Activated CD8-positive, alpha-beta memory T cell treated with anti-CD3 and anti-CD28 coated beads for 48 hours (primary cell): ENCODE data around the gene RAB7A.

Experiments used
- DNase-seq, 3 experiments: peaks; one replicate each; pipeline ENCODE4 v3.0.0-alpha.2; 2020; ENCODE audit warnings: low read depth in 2 of 3, low spot score in 2 of 3

Gene RAB7A

GRCh38 chr3:128787256-128788253 lies 61.6 kb downstream of the RAB7A start:
- no peak for DNase-seq

DNA sequence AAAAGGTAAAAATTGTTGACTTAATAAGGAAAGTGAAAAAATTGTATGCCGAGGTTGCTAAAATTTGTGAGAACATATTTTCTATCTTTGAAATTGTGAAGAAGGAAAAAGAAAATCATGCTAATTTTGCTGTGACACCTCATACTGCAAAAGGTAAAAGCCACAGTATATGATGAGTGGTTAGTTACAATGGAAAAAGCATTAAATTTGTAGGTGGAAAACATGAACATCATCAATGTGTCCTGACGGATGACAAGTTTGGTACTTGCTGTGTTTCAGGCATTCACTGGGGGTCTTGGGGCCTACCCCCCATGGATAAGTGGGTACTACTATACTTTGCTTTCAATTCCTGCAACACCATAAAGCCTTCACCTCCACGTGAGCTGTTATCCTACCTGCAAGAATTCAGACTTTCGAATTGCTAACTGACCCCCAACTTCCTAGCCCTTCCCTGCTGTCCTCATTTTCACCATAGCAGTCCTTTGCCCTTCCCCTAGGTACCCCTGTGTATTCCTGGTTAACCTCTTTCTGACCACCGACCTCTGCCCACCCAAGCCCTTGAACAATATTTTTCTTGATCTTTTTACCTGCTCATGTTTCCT lies 62.4 kb downstream of the RAB7A start:
- no peak for DNase-seq

- DNase-seq: no peak
These were observed 68.2 kb downstream of the RAB7A start for GRCh38 chr3:128794067-128794768.

- no peak for DNase-seq
These were observed 69.0 kb downstream of the RAB7A start for GRCh38 chr3:128794770-128795649.

DNA sequence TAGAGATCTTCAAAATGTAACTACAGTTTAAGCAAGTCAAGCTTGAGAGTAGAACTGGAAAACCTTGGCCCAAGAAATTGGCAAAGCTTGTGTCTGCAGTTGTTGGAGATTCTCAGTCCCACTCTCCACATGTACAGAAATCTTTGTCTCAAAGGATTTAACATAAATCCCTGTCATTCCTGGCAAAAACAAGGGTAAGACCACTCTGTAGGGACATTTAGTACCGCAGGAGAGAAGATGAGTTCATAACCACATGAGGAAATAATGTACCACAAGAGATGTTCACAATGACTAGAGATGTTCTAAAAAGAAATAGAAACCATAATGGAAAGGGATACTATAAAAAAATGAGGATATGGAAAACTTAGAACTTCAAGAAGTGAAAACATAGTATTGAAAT lies 73.7 kb downstream of the RAB7A start:
- no peak for DNase-seq

- DNase-seq: peak in 1 of 3 experiments; percentile 44
These were observed 74.5 kb downstream of the RAB7A start for GRCh38 chr3:128800241-128801187.

GRCh38 chr3:128801779-128802380 lies 75.9 kb downstream of the RAB7A start:
- no peak for DNase-seq

- no peak for DNase-seq
These were observed 77.3 kb downstream of the RAB7A start for GRCh38 chr3:128803307-128803706.

- no peak for DNase-seq
These were observed 78.2 kb downstream of the RAB7A start for GRCh38 chr3:128804017-128804810.

- no peak for DNase-seq
These were observed 78.8 kb downstream of the RAB7A start for GRCh38 chr3:128804811-128805155.

DNA sequence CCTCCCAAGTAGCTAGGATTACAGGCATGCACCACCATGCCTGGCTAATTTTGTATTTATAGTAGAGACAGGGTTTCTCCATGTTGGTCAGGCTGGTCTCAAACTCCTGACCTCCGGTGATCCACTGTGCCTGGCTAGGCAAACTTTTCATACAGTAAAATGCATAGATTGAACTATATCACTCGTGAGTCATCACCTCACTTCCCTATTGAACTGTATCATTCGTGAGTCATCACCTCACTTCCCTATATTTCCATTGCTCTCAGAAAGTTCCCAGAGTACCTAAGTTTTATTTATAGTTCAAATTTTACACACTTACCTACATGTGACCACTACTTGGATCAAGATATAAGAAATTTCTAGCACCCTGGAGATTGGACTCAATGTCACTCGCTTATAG lies 79.8 kb downstream of the RAB7A start:
- DNase-seq: no peak

GRCh38 chr3:128806588-128806987 lies 80.6 kb downstream of the RAB7A start:
- no peak for DNase-seq

GRCh38 chr3:128807186-128807830 lies 81.3 kb downstream of the RAB7A start:
- DNase-seq: no peak

DNA sequence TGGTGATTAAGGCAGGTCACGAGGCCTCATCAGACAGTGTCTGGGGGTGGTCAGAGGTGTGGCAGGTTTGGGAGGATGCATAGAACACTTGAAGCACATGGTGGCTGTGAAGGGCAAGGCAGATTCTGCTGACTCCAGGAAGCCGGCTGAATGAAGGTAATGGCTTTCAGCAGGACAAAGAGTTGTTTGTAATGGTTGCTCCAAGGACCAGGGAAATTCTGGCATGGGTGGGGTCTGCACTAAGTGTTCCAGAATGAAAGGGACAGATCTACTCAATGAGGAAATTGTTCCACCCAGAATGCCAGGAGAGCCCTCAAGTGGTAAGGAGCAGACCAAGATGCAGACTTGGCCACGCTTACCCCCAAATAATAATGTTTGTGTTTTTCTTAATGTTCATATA lies 82.7 kb downstream of the RAB7A start:
- no peak for DNase-seq

DNA sequence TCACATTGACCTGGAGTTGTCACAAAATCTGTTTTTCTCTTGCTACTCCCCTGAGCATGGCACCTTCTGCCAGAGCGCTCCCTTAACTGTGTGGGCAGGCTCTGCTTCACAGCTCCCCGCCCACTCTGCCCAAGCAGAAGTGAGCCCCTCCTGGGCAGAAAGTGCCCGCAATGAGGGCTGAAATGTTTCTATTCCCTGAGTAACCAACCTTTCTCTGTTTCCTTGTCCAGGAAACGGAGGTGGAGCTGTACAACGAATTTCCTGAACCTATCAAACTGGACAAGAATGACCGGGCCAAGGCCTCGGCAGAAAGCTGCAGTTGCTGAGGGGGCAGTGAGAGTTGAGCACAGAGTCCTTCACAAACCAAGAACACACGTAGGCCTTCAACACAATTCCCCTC lies 87.1 kb downstream of the RAB7A start:
- DNase-seq: no peak

- no peak for DNase-seq
These were observed 88.1 kb downstream of the RAB7A start for GRCh38 chr3:128814060-128814459.

GRCh38 chr3:128814519-128815317 lies 88.7 kb downstream of the RAB7A start:
- DNase-seq: no peak
